Activated effector memory CD4-positive, alpha-beta T cell treated with Interleukin-2 at 50 U/mL for 16 hours (primary cell): Measurements from ENCODE around the gene JMJD4.
"Not testable (repeated sequence)": the region's sequence is repeated elsewhere in the genome, so short reads cannot be mapped to it uniquely, and the experiment has no call there.

Experiments used
- DNase-seq: peaks from one replicate; pipeline ENCODE4 v3.0.0-alpha.2; 2020

Gene JMJD4

DNA sequence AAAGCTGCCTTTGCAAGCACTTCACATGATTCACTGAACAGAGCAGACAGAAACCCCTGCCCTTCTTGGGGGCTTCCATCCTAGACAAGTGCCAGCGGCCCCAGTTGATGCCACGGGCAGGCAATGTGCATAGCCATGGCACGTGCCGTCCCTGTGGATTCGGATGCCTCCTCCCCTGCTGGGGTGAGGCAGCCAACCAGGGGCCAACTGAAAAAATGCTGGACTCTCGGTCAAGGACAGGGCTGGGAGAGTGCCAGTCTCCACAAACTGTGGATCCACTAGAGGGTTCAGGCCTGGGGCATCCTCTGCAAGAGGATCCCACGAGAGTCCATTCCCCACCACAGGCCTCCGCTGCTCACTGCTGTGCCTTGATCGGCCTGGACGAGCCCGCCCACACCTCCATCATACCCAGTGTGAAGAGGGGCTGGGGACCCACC lies 3.8 kb downstream of the JMJD4 start:
- DNase-seq: no peak

DNA sequence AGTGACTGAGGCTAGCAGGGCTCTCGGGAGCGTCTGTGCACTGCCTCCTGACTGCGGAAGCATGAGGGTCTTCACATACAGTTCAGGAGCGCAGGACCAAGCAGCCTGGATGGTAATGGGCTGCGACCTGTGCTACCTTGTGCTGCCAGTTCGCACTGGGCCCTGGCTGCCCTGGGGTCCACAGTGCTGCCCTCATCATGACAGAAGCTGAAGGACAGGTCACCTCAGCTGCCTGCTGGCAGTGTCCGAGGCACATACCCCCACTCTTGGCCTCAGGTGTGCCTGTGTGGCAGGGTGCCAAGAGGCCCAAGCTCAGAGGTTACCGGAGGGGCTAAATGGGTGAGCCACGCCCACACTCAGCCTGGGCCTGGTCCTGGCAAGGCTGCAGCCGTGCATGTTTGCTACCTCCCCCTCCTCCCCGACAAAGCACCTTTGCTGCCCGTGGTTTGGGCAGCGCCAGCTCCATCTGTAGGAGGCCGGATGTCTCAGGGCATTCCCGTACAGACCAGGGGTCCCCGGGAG lies 4.4 kb downstream of the JMJD4 start:
- no peak for DNase-seq

- DNase-seq: peak; percentile 33
These were observed 5.0 kb downstream of the JMJD4 start for GRCh38 chr1:227729881-227730629.

DNA sequence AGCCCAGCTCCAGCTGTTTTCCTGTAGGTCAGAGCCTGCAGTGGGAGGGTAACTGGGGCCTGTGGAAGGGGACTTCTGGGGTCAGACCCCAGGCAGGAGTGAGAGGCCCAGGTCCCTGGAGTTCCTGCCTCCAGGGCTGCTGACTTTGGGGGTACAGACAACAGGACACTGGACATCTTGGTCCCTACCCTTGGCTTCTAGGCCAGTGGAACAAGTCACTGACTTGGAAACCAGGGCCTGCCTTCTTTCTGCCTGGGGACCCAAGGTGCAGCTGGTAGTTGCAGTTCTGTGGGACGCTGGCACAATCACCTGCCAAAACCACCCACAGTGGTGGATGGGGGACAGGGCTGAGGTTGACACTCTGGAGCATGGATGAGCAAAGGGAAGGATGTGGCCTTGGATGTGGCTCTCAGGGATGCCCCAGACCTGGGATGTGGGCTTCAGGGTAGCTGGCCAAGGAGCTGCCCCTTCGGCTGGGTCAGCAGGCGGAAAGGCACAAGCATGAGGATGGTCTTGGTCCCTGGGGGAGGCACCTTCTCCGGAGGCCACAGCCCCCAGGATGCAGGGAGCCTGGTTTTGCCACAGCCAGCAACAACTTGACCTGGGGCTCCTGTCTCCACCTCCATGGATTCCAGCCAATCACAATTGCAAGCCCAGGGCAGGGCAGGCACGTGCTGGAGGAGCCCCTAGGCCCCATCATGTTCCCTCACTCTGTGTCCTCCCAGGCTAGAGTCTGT lies 5.8 kb downstream of the JMJD4 start:
- DNase-seq: no peak

GRCh38 chr1:227728892-227729143 lies 6.3 kb downstream of the JMJD4 start:
- DNase-seq: no peak

GRCh38 chr1:227728059-227728891 lies 6.8 kb downstream of the JMJD4 start:
- peak; percentile 58 for DNase-seq

GRCh38 chr1:227726924-227727599 lies 8.0 kb downstream of the JMJD4 start:
- DNase-seq: no peak

DNA sequence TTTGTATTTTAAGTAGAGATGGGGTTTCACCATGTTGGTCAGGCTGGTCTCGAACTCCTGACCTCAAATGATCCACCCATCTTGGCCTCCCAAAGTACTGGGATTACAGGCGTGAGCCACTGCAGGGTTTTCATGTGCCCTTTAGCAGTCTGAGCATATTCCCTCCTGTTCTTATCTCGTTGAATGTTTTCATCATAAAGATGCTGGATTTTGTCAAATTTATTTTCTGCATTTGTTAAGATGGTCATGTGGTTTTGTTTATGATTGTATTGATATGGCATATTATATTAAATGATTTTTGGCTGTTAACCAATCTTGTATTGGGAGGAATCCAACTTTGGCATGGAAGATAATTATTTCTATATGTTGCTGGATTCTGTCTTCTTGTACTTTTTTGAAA lies 8.8 kb downstream of the JMJD4 start:
- DNase-seq: no peak

- DNase-seq: no peak
These were observed 10.1 kb downstream of the JMJD4 start for GRCh38 chr1:227725046-227725445.

DNA sequence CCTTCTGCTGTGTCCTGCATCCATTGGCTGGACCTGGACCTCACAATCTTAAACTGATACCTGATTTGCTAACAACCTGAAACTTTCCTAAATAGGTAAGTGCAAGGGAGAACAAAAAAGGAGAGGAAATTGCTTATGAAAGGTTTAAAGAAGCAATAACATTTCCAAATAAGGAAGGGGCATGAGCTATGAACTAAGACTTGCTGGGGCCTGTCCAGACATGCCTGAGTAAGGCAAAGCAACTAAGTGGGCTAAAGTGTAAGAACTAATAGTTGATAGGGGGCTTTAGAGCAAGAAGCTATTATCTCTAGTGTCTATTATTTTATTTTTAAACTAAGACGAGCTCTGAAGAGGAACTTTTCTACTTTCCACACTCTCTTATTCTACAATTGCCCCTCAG lies 11.6 kb downstream of the JMJD4 start:
- DNase-seq: no peak

GRCh38 chr1:227718932-227719331 lies 16.2 kb downstream of the JMJD4 start:
- no peak for DNase-seq

GRCh38 chr1:227712648-227713047 lies 22.5 kb downstream of the JMJD4 start:
- DNase-seq: no peak

- not testable (repeated sequence) for DNase-seq
These were observed 24.6 kb downstream of the JMJD4 start for GRCh38 chr1:227710474-227710873.

DNA sequence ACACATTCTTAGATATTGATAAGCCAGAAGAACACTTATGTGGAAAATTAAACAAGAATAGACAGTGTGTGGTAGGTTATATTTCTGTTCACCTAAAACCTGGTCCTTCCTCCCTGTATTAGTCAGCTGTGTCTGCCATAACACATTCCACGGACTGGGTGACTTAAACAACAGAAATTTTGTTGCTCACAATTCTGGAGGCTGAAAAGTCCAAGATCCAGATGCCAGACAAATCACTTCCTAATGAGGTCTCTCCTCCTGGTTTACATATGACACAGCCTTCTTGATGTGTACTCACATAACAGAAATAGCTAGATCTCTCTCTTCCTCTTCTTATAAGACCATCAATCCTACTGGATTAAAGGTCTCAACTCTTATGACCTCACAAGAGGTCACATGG lies 25.7 kb downstream of the JMJD4 start:
- no peak for DNase-seq

DNA sequence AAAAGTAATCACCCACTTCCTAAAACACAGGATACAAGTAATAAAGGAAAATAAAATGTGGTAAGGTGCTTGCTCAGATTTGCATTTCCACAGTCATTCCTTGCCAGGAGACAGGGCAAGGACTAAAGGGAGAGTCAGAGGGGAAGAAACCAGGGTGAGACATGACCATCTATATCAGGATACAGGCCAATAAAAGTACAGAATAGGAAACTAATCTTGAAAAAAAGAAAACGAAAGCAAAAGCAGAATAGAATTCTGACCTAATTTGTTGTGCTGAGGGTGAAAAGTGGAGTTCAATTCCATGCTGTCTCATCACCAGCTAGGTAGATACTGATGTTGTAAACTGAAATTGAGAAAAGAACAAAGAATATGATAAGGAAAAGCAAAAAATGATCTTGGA lies 27.3 kb downstream of the JMJD4 start:
- DNase-seq: no peak

- DNase-seq: not testable (repeated sequence)
These were observed 33.5 kb downstream of the JMJD4 start for GRCh38 chr1:227701631-227702030.

GRCh38 chr1:227697321-227697864 lies 37.7 kb downstream of the JMJD4 start:
- DNase-seq: no peak

- DNase-seq: no peak
These were observed 49.3 kb downstream of the JMJD4 start for GRCh38 chr1:227685807-227686206.
